Measurements from ENCODE around the gene KIF5C. TPM values are rescaled to one million over a fixed set of nuclear protein-coding genes. Genes with fewer than 3 reads are reported as not detected.

Gene KIF5C
- total RNA-seq, 2 experiments from 2014 or later = 10.2 to 11.1 TPM

DNA sequence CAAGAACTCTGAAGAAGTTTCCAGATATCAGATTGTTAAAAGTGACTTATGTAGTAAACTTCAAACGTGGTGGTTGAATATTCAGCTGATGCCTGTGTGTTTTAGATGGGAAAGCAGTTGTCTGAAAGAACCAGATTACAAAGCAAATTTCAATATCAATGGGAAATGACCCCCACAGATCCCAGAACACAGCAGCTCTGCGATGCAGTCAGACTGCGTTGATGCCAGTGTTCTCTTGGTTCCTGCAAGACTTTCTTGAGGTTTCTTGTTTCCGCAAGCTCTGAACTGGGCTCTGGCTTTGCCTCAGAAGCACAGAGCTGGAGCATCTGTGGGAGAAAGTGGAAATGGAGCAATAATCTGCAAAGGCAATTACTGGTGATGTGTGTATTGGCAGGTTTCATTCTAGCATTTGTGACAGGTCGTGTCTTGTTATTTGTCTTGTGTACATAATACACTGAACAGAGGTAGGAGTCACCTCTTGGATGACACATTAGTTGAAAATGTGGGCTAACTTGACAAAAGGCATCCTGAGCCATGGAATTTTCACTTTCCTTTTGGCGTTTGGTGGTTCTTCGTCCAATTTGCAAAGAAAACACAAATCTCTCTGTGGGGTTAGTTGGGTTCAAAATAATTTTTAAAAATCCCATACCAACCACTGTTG is 152.7 kb downstream of the KIF5C start:
- H3K4me1 Mint-ChIP-seq (ENCODE audit: low read depth) = no peaks in the 10 kb centered on the region
- CTCF ChIA-PET = interaction anchor here (1.4 to 2.8 kb wide), 2 partner anchors 10 kb away, joined by 3 to 13 read pairs; no protein-coding TSS in a partner anchor
- no peak overlapping the region for H3K4me3 Mint-ChIP-seq
- POLR2A ChIA-PET = no interaction called here
- TF ChIP-seq, protein P1, sequence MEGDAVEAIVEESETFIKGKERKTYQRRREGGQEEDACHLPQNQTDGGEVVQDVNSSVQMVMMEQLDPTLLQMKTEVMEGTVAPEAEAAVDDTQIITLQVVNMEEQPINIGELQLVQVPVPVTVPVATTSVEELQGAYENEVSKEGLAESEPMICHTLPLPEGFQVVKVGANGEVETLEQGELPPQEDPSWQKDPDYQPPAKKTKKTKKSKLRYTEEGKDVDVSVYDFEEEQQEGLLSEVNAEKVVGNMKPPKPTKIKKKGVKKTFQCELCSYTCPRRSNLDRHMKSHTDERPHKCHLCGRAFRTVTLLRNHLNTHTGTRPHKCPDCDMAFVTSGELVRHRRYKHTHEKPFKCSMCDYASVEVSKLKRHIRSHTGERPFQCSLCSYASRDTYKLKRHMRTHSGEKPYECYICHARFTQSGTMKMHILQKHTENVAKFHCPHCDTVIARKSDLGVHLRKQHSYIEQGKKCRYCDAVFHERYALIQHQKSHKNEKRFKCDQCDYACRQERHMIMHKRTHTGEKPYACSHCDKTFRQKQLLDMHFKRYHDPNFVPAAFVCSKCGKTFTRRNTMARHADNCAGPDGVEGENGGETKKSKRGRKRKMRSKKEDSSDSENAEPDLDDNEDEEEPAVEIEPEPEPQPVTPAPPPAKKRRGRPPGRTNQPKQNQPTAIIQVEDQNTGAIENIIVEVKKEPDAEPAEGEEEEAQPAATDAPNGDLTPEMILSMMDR (IDR thresholded peaks at IDR 0.05) = no peak
- ATAC-seq (no peak), DNase-seq (no peak)
- peaks cover 12% of the 10 kb centered on the region for H3K27me3 Mint-ChIP-seq
- no peaks in the 10 kb centered on the region for H3K36me3 Mint-ChIP-seq (ENCODE audit: low read depth)
- no peak overlapping the region for H3K27ac Mint-ChIP-seq
- intact Hi-C loops (cut with micrococcal nuclease) = no loop called here
- no peaks in the 10 kb centered on the region for H3K9me3 Mint-ChIP-seq

GRCh38 chr2:149028377-149028776 is 153.3 kb downstream of the KIF5C start:
- H3K36me3 Mint-ChIP-seq (ENCODE audit: low read depth) = no peaks in the 10 kb centered on the region
- CTCF ChIA-PET = interaction anchor here (1.0 to 1.4 kb wide), 3 partner anchors 10 to 533 kb away, joined by 3 to 11 read pairs (median 3); no protein-coding TSS in a partner anchor
- ATAC-seq (no peak), DNase-seq (no peak)
- no peaks in the 10 kb centered on the region for H3K4me1 Mint-ChIP-seq (ENCODE audit: low read depth)
- H3K27me3 Mint-ChIP-seq = peaks cover 12% of the 10 kb centered on the region
- TF ChIP-seq, protein P1 (IDR thresholded peaks at IDR 0.05) = no peak
- H3K4me3 Mint-ChIP-seq = no peak overlapping the region
- intact Hi-C loops (cut with micrococcal nuclease) = no loop called here
- no peak overlapping the region for H3K27ac Mint-ChIP-seq
- H3K9me3 Mint-ChIP-seq = no peaks in the 10 kb centered on the region
- POLR2A ChIA-PET = no interaction called here

- Mint-ChIP-seq H3K27ac (no peak overlapping the region), H3K4me3 (no peak overlapping the region), H3K36me3 (ENCODE audit: low read depth) (no peaks in the 10 kb centered on the region), H3K4me1 (ENCODE audit: low read depth) (no peaks in the 10 kb centered on the region), H3K9me3 (no peaks in the 10 kb centered on the region), H3K27me3 (peaks cover 15% of the 10 kb centered on the region)
- intact Hi-C loops (cut with micrococcal nuclease) = no loop called here
- CTCF ChIA-PET = interaction anchor here (1.0 to 1.4 kb wide), 4 partner anchors 9 to 533 kb away, joined by 3 to 11 read pairs (median 3); no protein-coding TSS in a partner anchor
- TF ChIP-seq, protein P1 (IDR thresholded peaks at IDR 0.05) = no peak
- DNase-seq (no peak), ATAC-seq (no peak)
- POLR2A ChIA-PET = no interaction called here
Observed at GRCh38 chr2:149028891-149029290, 153.9 kb downstream of the KIF5C start.

- Mint-ChIP-seq H3K27ac (no peak overlapping the region), H3K27me3 (peaks cover 13% of the 10 kb centered on the region), H3K4me3 (no peak overlapping the region), H3K36me3 (ENCODE audit: low read depth) (no peaks in the 10 kb centered on the region), H3K4me1 (ENCODE audit: low read depth) (no peaks in the 10 kb centered on the region), H3K9me3 (no peaks in the 10 kb centered on the region)
- TF ChIP-seq, protein P1 (IDR thresholded peaks at IDR 0.05) = no peak
- ChIA-PET CTCF (interaction anchor here (1.0 to 4.5 kb wide), 5 partner anchors 10 to 532 kb away, joined by 3 to 29 read pairs (median 3); no protein-coding TSS in a partner anchor), POLR2A (no interaction called here)
- intact Hi-C loops (cut with micrococcal nuclease) = no loop called here
- DNase-seq = no peak
- no peak for ATAC-seq
Observed at GRCh38 chr2:149029307-149029965, 154.4 kb downstream of the KIF5C start.

- Mint-ChIP-seq H3K4me1 (ENCODE audit: low read depth) (no peaks in the 10 kb centered on the region), H3K27ac (no peak overlapping the region), H3K27me3 (peaks cover 16% of the 10 kb centered on the region), H3K4me3 (no peak overlapping the region), H3K36me3 (ENCODE audit: low read depth) (no peaks in the 10 kb centered on the region), H3K9me3 (no peaks in the 10 kb centered on the region)
- ChIA-PET CTCF (interaction anchor here (1.1 to 4.5 kb wide), 2 partner anchors 10 to 15 kb away, joined by 4 to 29 read pairs; no protein-coding TSS in a partner anchor), POLR2A (no interaction called here)
- no peak for DNase-seq
- intact Hi-C loops (cut with micrococcal nuclease) = no loop called here
- TF ChIP-seq, protein P1 (IDR thresholded peaks at IDR 0.05) = no peak
- no peak for ATAC-seq
Observed at GRCh38 chr2:149031396-149031795, 156.4 kb downstream of the KIF5C start.

All from activated CD8-positive, alpha-beta T cell treated with anti-CD3 and anti-CD28 coated beads for 36 hours (primary cell).